ES-I3 (cell line): Measurements from ENCODE around the gene ACBD4.
A peak's percentile ranks its signal among the peaks of the same experiment; 100 is the strongest.

ENCODE experiments used
- H3K36me3 ChIP-seq: 2 replicates; pipeline ENCODE4 v1.6.1; 2013; ENCODE audit warnings: mild to moderate bottlenecking, low read length, control low read depth, moderate library complexity; ENCODE audit not compliant: insufficient read depth
- H3K4me1 ChIP-seq: 2 replicates; pipeline ENCODE4 v1.6.1; 2013; ENCODE audit warnings: mild to moderate bottlenecking, control low read depth, low read length; ENCODE audit not compliant: insufficient read depth
- H3K9ac ChIP-seq: 2 replicates; pipeline ENCODE4 v1.6.1; 2013; ENCODE audit warnings: low read depth, mild to moderate bottlenecking, low read length, moderate library complexity
- H3K9me3 ChIP-seq: 2 replicates; pipeline ENCODE4 v1.6.1; 2013; ENCODE audit warnings: mild to moderate bottlenecking, low read length, moderate library complexity; ENCODE audit not compliant: control insufficient read depth, insufficient read depth

ACBD4 gene, protein sequence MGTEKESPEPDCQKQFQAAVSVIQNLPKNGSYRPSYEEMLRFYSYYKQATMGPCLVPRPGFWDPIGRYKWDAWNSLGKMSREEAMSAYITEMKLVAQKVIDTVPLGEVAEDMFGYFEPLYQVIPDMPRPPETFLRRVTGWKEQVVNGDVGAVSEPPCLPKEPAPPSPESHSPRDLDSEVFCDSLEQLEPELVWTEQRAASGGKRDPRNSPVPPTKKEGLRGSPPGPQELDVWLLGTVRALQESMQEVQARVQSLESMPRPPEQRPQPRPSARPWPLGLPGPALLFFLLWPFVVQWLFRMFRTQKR

DNA sequence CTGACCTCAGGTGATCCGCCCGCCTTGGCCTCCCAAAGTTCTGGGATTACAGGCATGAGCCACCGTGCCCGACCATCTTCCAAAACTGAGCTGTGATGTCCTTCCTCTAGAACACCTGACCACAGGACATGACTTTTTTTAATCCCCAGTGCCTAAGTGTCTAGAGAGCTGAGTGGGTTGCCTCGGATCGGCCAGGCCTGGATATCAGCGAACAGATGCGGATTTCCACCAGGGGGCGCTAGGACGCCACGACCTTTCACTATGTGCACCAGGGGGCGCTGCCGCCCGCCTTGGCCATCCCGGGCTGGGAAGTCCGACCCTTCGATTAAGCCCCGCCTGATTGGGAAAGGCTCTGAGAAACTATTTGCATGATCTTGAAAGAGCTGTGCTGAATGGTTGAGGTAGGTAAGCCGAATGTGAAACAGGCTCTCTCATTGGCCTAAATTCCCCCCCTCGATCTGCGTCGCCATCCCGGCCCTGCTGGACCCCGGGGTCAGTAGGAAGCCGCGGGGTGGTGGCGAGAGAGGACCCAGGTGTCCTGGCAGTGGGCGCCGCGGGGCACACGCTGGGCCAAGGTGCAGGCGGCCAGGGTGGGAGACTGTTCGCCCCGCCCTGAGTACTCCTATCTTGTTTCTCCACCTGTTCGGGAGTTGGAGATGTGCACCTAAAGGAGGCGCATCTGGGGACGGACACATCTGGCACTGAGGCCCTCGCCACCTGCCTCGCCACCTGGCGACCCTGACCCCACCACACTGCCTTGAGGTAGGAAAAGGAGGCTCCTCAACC is at the start of gene ACBD4:
Gene ACBD4, plus strand, starts transcription at position 496 of the 786 bp plus-strand sequence. CDS start 458 bp downstream, outside the sequence.
- Histone ChIP-seq H3K36me3 (no peaks in the 10 kb centered on the region), H3K9me3 (no peaks in the 10 kb centered on the region), H3K4me1 (peaks cover 15% of the 10 kb centered on the region; the same call in 1 of the 2 replicates), H3K9ac (peak within 1 kb of the TSS; percentile 39; the same call in 1 of the 2 replicates)

DNA sequence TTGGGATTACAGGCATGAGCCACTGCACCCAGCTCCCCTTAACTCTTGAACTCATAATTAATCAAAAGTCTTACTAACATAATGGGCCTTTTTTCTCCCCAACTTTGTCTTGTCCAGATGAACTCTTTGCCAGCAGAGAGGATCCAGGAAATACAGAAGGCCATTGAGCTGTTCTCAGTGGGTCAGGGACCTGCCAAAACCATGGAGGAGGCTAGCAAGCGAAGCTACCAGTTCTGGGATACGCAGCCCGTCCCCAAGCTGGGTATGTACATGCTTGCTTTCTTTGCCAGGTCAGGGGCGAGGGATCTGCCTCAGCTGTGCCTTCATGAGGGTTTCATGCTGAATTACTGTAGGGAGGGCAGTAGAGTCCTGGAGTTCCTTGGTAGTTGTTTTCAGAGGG is 49.1 kb upstream of the ACBD4 start:
- Histone ChIP-seq H3K36me3 (peaks cover 52% of the 10 kb centered on the region), H3K4me1 (peaks cover 15% of the 10 kb centered on the region), H3K9ac (no peak overlapping the region), H3K9me3 (no peaks in the 10 kb centered on the region)

DNA sequence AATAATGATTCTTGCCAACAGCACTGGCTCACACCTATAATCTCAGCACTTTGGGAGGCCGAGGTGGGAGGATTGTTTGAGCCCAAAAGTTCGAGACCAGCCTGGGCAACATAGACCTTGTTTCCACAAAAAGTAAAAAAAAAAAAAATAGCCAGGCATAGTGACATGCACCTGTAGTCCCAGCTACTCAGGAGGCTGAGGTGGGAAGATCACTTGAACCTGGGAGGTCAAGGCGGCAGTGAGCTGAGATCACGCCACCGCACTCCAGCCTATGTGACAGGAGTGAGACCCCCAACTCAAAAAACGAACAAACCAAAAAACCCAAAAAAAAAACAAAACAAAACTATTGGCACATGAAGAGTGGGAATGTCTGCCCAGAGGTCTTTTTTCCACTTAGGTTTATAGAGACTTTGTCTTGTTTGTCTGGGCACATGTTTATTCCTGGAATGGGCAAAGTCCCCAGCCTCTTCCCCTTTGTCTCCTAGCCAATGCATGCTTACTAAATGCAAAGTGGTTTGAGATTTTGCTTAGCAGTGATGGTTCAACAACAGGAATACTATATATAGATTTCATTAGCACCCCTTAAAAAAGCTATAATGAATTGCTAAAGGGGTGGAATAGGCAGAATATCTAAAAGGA is 48.5 kb upstream of the ACBD4 start:
- no peaks in the 10 kb centered on the region for H3K9me3 ChIP-seq
- no peak overlapping the region for H3K9ac ChIP-seq
- H3K36me3 ChIP-seq, result peaks cover 55% of the 10 kb centered on the region
- peaks cover 15% of the 10 kb centered on the region for H3K4me1 ChIP-seq

- peaks cover 16% of the 10 kb centered on the region for H3K4me1 ChIP-seq
- H3K9ac ChIP-seq, result no peak overlapping the region
- no peaks in the 10 kb centered on the region for H3K9me3 ChIP-seq
- peaks cover 54% of the 10 kb centered on the region for H3K36me3 ChIP-seq
These were observed 47.9 kb upstream of the ACBD4 start for GRCh38 chr17:45087504-45087975.

DNA sequence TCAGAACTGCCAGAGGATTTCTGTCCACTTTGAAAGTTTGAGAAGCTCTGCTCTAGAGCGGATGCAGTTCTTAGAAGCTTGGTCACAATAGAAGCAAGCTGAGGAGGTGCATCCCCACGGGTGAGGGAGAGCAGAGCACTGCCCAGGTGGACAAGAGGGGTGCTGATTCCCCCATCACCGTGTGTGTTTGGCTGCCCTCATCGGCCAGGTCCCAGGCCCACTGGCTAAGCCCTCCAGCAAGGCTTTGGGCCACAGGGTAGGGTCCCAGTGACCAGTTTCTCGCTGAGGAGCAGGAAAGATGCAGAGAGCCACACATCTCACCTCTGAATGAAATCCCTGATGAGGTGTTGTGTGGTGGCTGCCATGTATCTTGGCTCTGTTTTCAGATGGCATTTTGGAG is 47.5 kb upstream of the ACBD4 start:
- Histone ChIP-seq H3K9me3 (no peaks in the 10 kb centered on the region), H3K4me1 (peaks cover 19% of the 10 kb centered on the region), H3K9ac (no peak overlapping the region), H3K36me3 (peaks cover 55% of the 10 kb centered on the region)

- no peak overlapping the region for H3K9ac ChIP-seq
- peaks cover 19% of the 10 kb centered on the region for H3K4me1 ChIP-seq
- no peaks in the 10 kb centered on the region for H3K9me3 ChIP-seq
- H3K36me3 ChIP-seq, result peaks cover 55% of the 10 kb centered on the region
These were observed 46.7 kb upstream of the ACBD4 start for GRCh38 chr17:45088741-45089140.

DNA sequence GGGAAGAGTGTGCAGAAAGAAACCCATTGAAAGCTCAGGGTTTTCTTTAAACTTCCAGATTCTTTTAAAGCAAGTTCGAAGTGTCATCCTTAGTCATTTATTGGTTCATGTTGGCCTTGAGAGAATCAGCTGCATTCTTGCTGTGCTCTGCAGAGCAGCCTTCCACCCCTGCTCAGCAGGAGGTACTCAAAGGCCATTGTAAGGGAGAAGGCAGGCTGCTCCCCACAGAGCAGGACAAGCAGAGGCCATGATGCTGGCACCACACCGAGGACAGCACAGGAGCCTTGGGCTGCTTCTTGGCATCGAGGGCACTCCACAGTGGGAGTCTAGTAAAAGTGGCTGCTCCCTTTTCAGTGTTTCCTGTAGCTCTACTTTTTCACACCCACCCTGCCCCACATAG is 44.8 kb upstream of the ACBD4 start:
- H3K36me3 ChIP-seq, result peaks cover 59% of the 10 kb centered on the region
- H3K4me1 ChIP-seq, result peaks cover 19% of the 10 kb centered on the region
- no peaks in the 10 kb centered on the region for H3K9me3 ChIP-seq
- no peak overlapping the region for H3K9ac ChIP-seq

GRCh38 chr17:45091778-45092425 is 43.6 kb upstream of the ACBD4 start:
- Histone ChIP-seq H3K36me3 (peaks cover 63% of the 10 kb centered on the region), H3K9ac (no peak overlapping the region), H3K4me1 (peaks cover 19% of the 10 kb centered on the region), H3K9me3 (no peaks in the 10 kb centered on the region)

GRCh38 chr17:45092911-45093430 is 42.5 kb upstream of the ACBD4 start:
- no peak overlapping the region for H3K9ac ChIP-seq
- H3K4me1 ChIP-seq, result peaks cover 19% of the 10 kb centered on the region
- no peaks in the 10 kb centered on the region for H3K9me3 ChIP-seq
- H3K36me3 ChIP-seq, result peaks cover 62% of the 10 kb centered on the region

DNA sequence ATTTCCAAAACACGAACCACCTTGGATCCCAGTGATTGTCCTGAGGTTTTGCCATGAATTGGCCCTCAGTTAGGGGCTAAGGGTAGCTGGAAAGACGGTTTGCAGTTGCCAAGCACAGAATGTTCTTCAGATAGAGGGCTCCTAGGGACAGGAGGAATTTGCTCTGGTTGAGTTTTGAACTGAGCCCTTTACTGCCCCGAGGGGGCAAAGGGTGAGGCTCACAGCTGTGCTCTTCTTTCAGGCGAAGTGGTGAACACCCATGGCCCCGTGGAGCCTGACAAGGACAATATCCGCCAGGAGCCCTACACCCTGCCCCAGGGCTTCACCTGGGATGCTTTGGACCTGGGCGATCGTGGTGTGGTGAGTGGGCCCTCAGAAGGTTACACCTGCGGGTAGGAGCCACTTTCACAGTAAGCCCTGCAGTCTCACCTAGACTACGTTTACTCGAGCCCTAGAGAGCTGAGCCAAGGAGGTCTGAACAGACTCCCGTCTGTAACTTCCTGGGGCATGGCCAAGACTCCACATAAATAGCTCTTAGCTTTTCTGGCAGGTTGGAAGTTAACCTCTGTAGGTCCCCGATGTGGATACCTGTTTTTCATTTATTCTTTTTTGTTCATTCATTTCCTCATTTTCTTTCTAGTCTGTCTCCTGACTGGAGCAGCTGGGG is 41.9 kb upstream of the ACBD4 start:
- H3K9me3 ChIP-seq, result no peaks in the 10 kb centered on the region
- peaks cover 65% of the 10 kb centered on the region for H3K36me3 ChIP-seq
- no peak overlapping the region for H3K9ac ChIP-seq
- peaks cover 19% of the 10 kb centered on the region for H3K4me1 ChIP-seq

DNA sequence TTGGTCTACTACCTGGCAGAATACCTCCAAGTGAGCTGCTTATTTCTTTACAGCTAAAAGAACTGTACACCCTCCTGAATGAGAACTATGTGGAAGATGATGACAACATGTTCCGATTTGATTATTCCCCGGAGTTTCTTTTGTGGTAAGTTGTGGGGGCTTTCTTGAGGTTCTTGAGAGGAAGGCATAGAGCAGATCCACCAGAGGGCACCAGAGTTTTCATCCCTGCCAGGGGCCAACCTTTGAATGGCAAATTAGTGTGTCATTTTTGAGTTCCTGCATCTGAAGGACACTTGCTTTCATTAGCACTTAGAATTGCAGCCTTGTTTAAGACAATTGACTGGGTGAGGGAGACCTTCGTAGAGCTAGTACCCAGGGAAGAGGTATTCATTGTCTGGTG is 39.3 kb upstream of the ACBD4 start:
- Histone ChIP-seq H3K4me1 (peaks cover 3% of the 10 kb centered on the region; the same call in 1 of the 2 replicates), H3K9me3 (no peaks in the 10 kb centered on the region), H3K9ac (no peak overlapping the region), H3K36me3 (peaks cover 62% of the 10 kb centered on the region)

DNA sequence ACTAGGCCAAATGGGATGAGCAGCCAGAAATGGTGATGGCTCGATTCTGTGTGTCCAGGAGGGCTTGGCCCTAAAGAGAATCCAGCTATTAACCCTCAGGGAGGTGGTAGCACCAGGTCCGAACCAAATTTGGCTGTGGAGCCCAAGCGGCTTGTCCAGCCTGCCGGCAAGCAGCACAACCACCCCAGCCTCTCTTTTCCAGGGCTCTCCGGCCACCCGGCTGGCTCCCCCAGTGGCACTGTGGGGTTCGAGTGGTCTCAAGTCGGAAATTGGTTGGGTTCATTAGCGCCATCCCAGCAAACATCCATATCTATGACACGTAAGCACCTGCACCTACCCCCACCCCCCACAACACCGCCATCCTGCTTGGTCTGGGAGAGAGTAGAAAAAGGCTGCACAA is 38.6 kb upstream of the ACBD4 start:
- H3K9ac ChIP-seq, result no peak overlapping the region
- peaks cover 63% of the 10 kb centered on the region for H3K36me3 ChIP-seq
- peaks cover 3% of the 10 kb centered on the region; the same call in 1 of the 2 replicates for H3K4me1 ChIP-seq
- no peaks in the 10 kb centered on the region for H3K9me3 ChIP-seq

DNA sequence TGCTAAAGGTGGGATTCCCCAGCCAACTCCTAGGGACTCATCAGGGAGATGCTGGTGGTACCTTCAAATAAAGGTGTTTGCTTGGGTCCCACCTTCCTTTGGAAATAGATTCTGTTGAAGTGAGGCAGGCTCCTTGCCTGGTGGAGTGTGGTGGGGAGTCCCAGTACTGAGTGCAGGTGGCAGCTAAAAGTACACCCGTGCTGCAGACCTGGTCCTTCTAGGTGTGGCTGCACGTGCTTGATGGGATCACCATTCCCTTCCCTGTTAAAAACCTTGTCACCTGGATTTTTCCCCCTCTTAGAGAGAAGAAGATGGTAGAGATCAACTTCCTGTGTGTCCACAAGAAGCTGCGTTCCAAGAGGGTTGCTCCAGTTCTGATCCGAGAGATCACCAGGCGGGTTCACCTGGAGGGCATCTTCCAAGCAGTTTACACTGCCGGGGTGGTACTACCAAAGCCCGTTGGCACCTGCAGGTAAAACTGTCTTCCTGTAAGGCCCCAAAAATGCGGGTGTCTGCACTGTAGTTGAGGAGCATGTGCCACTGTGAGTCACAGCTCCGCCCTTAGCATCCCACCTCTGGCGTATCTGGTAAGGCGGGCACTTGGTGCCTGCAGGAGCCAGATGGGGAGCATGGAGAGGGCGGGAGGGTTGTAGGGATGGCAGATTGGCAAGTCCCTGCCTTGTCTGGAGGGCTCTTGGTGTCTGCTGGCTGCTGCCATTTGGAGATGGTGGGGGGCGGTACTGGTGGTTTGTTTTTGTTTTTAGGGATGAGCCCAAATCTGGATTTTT is 37.2 kb upstream of the ACBD4 start:
- Histone ChIP-seq H3K36me3 (peaks cover 69% of the 10 kb centered on the region), H3K9me3 (no peaks in the 10 kb centered on the region), H3K9ac (no peak overlapping the region), H3K4me1 (no peaks in the 10 kb centered on the region; the same call in 1 of the 2 replicates)
